ENCODE data around the gene DAG1. TPM values are rescaled to one million over a fixed set of nuclear protein-coding genes. Genes with fewer than 3 reads are reported as not detected.
A peak's percentile ranks its signal among the peaks of the same experiment; 100 is the strongest.

The DAG1 gene
- total and polyA plus RNA-seq, 11 donors: 39.9 to 218 (median 140) TPM

GRCh38 chr3:49456466-49456865 lies 13.6 kb upstream of the DAG1 start:
- no peak overlapping the region for H3K4me3 ChIP-seq
- intact Hi-C loops (cut with DNase I): loop anchor here in 1 of 10 donors (10.0 kb wide), 1 partner anchor 302 kb away; no protein-coding TSS in a partner anchor
- no peak for DNase-seq
- WGBS, 4 donors: 92 to 100% (median 97%) methylated on average over 2 to 3 of the region's 3 CpGs
- H3K27me3 ChIP-seq: no peaks in the 10 kb centered on the region
- no peak for TF ChIP-seq POLR2A (IDR thresholded peaks at IDR 0.05)
- no peak for TF ChIP-seq CTCF (IDR thresholded peaks at IDR 0.05)
- ATAC-seq: no peak
- H3K4me1 ChIP-seq: peaks cover 0 to 41% (median 18%) of the 10 kb centered on the region in 12 donors
- H3K27ac ChIP-seq: peak overlapping the region in 2 of 12 donors; percentile 28 to 59
- H3K9me3 ChIP-seq: no peaks in the 10 kb centered on the region
- no peaks in the 10 kb centered on the region for H3K36me3 ChIP-seq

GRCh38 chr3:49460188-49460890 lies 9.7 kb upstream of the DAG1 start:
- ATAC-seq (no peak), DNase-seq (peak in 1 of 5 donors; percentile 39)
- intact Hi-C loops (cut with DNase I): loop anchor here in 1 of 10 donors (10.0 kb wide), 1 partner anchor 46 kb away; the partner anchor contains the start of genes RHOA and TCTA
- Histone ChIP-seq H3K4me3 (no peak overlapping the region), H3K4me1 (peaks cover 0 to 46% (median 18%) of the 10 kb centered on the region in 12 donors), H3K27ac (no peak overlapping the region), H3K27me3 (no peaks in the 10 kb centered on the region), H3K36me3 (no peaks in the 10 kb centered on the region), H3K9me3 (no peaks in the 10 kb centered on the region)
- TF ChIP-seq CTCF (IDR thresholded peaks at IDR 0.05): no peak
- TF ChIP-seq POLR2A (IDR thresholded peaks at IDR 0.05): no peak
- WGBS, 4 donors: 43 to 83% (median 79%) methylated on average over 1 to 2 of the region's 2 CpGs

DNA sequence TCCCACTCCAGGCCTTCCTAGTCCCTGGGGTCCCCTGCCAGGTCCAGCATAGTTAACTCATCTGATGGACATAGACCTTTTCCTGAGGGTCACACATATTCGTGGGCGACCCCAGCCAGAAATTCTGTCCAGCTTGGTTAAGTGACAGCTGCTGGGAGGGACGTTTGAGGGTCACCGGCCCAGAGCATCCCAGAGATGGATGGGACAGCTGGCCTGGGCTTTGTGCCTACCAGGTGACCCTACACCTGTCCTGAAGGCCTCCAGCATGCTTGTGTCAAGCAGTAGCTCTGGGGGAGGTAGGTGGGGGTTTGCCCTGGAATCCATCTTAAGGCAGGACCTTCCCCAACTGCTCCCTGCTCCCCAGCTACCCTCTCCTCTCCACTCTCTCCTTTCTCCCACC lies 9.1 kb upstream of the DAG1 start:
- DNase-seq (no peak), ATAC-seq (peak in 1 of 4 donors; percentile 5)
- Histone ChIP-seq H3K27ac (peak overlapping the region in 5 of 12 donors; percentile 23 to 63 (median 47)), H3K9me3 (no peaks in the 10 kb centered on the region), H3K4me1 (peaks cover 0 to 48% (median 20%) of the 10 kb centered on the region in 12 donors), H3K27me3 (no peaks in the 10 kb centered on the region), H3K4me3 (no peak overlapping the region), H3K36me3 (no peaks in the 10 kb centered on the region)
- intact Hi-C loops (cut with DNase I): loop anchor here in 1 of 10 donors (10.0 kb wide), 1 partner anchor 46 kb away; the partner anchor contains the start of genes RHOA and TCTA
- no peak for TF ChIP-seq POLR2A (IDR thresholded peaks at IDR 0.05)
- no peak for TF ChIP-seq CTCF (IDR thresholded peaks at IDR 0.05)
- 84 to 94% (median 90%) methylated on average over 4 of the region's 4 CpGs for WGBS, 4 donors

GRCh38 chr3:49461443-49462171 lies 8.5 kb upstream of the DAG1 start:
- Histone ChIP-seq H3K4me3 (no peak overlapping the region), H3K27ac (peak overlapping the region in 10 of 12 donors; percentile 10 to 67 (median 47)), H3K36me3 (no peaks in the 10 kb centered on the region), H3K27me3 (no peaks in the 10 kb centered on the region), H3K9me3 (no peaks in the 10 kb centered on the region), H3K4me1 (peaks cover 0 to 48% (median 21%) of the 10 kb centered on the region in 12 donors)
- 21 to 36% (median 24%) methylated on average over 1 of the region's 1 CpG for WGBS, 4 donors
- intact Hi-C loops (cut with DNase I): loop anchor here in 1 of 10 donors (10.0 kb wide), 1 partner anchor 47 kb away; the partner anchor contains the start of genes RHOA and TCTA
- ATAC-seq (peak in 2 of 4 donors; percentile 4 to 19), DNase-seq (peak in 1 of 5 donors; percentile 11)
- TF ChIP-seq CTCF (IDR thresholded peaks at IDR 0.05) (no peak), POLR2A (IDR thresholded peaks at IDR 0.05) (no peak)
